Measurements from ENCODE around the gene SOX2. TPM values are rescaled to one million over a fixed set of nuclear protein-coding genes. Genes with fewer than 3 reads are reported as not detected.

The SOX2 gene
- not detected in 2 replicates for total RNA-seq

DNA sequence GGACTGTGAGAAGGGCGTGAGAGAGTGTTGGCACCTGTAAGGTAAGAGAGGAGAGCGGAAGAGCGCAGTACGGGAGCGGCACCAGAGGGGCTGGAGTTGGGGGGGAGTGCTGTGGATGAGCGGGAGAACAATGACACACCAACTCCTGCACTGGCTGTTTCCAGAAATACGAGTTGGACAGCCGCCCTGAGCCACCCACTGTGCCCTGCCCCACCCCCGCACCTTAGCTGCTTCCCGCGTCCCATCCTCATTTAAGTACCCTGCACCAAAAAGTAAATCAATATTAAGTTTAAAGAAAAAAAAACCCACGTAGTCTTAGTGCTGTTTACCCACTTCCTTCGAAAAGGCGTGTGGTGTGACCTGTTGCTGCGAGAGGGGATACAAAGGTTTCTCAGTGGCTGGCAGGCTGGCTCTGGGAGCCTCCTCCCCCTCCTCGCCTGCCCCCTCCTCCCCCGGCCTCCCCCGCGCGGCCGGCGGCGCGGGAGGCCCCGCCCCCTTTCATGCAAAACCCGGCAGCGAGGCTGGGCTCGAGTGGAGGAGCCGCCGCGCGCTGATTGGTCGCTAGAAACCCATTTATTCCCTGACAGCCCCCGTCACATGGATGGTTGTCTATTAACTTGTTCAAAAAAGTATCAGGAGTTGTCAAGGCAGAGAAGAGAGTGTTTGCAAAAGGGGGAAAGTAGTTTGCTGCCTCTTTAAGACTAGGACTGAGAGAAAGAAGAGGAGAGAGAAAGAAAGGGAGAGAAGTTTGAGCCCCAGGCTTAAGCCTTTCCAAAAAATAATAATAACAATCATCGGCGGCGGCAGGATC is at the start of gene SOX2:
Gene SOX2, plus strand, starts transcription at position 601 of the 811 bp plus-strand sequence. CDS start 436 bp downstream, outside the sequence.

